Limb (tissue), 2 donors: ENCODE results near the gene PLEKHO2.

Experiments
- DNase-seq, 2 donors: peaks; one replicate each; pipeline ENCODE4 v3.0.0-alpha.2; 2016; ENCODE audit errors: extremely low spot score in 2 of 2

The PLEKHO2 gene

DNA sequence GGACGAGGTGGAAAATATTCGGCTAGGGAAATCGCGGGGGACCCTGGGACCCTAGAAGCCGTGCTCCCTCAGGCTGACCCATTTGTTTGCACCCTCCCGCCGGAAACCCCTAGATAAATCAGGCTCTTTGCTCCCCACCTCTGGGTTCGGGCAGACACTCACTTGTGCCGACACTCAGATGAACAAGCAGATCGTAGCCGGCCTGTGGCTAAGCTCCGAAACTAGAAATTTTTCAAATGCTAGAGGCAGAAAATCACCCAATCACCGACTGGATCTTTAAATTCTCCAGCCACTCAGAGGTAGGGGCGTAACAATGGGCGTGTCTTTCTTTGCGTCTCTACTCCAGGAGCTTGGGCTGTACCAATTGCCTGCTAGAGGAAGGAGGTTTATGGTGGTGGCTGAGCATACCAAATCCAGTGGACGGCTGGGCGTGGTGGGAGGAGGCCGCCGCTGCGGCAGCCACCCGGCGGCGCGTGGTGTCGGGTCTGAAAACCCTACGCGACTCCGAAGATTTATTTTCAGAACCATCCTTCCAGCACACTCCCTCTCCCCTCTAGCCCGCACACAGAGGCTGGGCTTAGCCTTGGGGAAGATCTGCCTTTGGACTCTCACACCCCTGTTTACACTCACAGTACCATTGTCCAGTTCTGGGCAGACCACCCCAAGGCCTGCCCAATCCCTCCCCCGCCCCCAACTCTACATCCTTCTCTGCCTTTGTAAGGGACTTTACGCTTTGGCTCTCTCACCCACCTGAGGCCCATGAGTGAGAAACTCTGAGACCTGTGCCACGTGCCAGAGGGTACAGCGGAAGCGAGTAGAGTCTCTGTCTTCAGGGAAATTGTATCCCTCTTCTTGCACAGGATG lies 16.1 kb upstream of the PLEKHO2 start, which contains the start of gene PIF1:
PIF1 (minus strand) TSS at position 217 of the 864 bp plus-strand sequence. CDS start 1,312 bp downstream, outside the sequence.
- DNase-seq = peak; percentile 90 to 99

DNA sequence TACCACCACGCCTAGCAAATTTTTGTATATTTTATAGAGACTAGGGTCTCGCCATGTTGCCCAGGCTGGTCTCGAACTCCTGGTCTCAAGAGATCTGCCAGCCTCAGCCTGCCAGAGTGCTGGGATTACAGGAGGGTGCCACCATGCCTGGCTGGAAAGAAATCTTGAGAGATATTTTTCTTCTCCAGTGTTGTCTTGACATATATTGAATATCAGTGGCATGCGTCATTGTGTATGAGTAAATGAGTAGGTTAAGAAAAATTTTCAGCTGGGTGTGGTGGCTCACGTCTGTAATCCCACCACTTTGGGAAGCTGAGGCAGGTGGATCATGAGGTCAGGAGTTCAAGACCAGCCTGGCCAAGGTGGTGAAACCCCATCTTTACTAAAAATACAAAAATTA lies 12.7 kb upstream of the PLEKHO2 start:
- DNase-seq = no peak

DNA sequence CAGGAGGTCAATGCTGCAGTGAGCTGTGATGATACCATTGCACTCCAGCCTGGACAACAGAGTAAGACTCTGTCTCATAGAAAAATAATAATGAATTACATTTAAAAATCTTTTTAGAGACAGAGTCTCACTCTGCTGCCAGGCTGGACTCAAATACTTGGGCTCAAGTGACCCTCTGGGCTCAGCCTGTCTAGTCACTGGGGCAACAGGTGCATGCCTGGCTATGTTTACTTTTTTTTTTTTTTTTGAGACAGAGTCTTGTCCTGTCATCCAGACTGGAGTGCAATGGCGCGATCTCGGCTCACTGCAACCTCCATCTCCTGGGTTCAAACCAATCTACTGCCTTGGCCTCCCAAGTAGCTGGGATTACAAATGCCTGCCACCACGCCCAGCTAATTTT lies 8.0 kb upstream of the PLEKHO2 start:
- DNase-seq = no peak

DNA sequence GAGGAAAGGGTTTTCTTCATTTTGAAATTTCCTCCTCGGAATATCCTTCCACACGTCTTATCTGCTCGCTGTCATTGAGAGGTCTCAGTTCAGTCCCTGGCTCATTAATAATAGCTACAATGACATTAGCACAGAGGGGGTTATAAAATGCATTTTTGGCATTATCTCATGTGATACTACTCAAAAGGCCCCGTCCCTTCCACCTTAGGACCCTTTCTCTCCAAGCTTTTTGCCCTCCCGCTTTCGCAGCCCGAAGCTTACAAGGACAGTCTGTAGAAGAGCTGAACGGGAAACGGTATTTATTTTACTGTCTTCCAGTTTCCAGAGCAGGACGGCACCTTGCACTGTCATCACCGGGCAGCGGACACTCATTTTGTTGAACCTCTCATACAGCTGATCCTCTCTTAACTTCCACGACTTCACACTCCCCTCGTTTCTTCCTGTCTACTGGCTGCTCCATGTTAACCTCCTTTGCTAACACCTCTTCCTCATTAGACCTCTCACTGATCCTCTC lies 5.6 kb upstream of the PLEKHO2 start:
- DNase-seq = no peak

DNA sequence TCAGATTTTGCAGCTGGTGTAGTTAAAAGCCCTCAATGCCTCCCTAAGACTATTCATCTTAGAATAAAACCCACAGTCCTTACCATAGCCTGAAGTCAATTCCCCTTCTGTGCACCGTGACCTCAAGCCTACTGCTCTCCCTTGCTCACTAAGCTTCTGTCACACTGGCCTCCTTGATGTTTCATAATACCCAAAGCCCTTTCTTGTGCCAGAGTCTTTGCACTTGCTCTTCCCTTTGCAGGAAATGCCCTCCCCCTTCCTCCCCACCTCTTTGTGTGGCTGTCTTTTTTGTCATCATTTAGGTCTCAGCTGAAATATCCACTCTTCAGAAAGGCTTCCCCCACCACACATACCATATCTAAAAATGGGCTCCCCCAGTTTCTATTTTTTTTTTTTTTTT lies 4.2 kb upstream of the PLEKHO2 start:
- no peak for DNase-seq

DNA sequence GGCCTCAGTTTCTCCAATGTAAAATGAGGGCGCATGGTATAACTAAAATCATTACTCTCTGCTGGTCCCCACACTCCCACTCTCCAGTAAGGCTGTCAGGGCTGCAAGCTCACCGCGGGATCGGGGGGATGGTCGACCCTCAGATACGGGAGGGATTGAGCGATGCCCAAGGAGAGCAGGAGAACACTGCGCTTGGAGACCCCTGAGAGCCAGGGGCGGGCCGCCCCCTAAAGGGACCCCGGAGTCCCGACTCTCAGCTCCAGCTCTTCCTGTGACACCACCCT lies 713 bp upstream of the PLEKHO2 start:
- no peak for DNase-seq

DNA sequence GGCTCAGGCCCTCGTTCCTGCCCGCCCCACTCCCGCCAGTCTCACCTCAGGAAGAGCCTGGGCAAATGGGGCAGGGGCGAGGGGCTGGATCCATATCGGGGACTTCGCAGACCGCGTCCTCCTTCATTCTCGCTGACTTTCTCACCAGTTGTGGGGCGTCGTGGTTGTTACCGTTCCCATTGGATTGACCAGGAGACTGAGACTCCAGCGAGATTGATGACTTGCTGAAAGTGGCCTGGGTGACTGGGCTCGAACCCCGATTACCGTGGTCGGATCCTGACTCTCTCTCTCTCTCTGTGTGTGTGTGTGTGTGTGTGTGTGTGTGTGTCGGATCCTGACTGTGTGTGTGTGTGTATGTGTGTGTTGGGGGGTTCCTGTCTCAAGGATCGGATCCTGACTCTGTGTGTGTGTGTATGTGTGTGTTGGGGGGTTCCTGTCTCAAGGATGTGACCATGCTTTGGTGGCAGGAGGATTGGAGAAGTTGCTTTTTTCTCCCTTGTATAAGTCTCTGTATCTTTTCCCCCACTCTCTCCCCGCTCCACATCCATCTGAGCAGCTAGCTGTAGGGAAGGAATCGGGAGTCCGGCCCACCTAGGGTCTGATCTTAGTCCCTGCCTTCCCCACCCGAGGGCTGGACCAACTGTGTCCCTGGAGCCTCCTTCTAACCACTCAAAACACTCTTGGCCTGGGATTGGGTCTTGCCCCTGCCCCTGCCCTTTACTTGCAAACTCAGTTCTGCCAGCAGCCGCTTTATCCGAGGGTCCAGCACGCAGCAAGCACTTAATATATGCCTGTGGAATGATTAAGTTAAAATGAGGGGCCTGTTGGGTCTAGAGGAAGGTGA lies 603 bp downstream of the PLEKHO2 start:
- DNase-seq = no peak

DNA sequence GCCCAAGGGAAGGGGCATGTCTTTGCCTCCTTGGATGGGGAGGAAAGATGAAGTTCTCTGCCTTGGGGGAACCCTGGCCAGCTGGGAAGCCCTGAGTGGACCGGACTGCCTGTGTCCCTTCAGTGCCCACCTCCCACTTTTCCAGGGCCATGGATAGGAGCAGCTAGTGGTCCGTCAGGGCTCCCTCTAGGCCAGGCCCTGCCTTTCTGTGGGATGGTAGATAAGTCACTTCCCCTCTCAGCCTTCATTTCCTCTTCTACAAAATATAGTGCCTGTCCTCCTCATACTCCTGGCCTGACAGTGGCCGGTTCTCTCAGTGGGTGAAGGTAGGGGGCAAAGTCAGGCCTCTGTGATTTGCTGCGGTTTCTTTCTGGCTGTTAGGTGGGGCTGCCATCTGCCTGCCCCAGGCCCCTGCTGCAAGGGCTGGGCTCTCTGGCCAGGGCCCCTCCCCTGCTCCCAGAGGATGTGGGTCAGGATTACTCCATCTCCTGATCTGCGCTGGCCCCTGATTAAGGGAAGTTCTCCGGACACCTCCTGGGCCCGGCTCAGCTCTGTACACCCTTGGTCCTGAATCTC lies 1.4 kb downstream of the PLEKHO2 start:
- no peak for DNase-seq

DNA sequence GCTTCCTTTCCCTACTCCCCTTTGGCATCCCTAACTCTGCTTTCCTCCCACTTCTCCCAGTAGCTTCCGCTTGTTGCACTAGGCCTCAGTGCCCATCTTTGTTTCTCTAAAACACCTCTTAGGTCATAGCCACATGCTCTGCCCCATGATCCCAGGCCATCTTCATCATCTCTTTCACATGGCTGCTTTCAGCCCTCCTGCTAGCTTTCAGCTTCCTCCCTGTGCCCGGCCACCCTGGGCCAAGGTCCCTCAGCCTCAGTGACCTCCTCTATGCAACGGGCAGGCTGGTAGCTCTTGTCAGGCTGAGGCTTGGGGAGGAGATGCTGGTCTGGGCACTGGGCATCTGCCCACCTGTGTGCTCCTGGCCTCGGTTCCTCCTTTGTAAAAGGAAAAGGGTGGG lies 2.3 kb downstream of the PLEKHO2 start:
- DNase-seq = no peak

DNA sequence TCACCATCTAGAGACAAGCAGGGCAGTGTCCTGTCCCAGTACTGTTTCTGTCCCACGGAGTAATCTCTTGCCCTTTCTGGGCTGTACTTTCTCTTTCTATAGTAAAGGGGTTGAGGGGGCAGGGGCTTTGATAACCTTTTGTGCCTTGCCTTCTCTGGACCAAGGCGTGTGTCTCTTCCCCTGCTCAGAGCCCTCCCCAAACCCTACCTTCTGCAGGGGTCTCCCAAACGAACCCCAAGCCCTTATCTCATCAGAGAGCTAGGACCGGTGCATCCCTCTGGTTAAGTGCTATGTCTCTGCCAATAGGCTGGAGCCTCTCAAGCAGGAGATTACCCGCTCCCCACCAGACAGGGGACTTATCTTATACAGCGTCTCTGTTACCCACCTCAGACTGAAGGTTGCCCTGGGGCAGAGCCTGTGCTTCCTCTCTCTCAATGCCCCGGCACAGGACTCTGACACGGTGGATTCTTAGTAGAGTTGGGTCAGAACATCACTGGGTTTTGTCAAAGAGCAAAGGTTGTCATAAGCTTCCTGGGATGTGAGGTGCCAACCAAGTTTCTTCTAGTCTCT lies 2.9 kb downstream of the PLEKHO2 start:
- no peak for DNase-seq

DNA sequence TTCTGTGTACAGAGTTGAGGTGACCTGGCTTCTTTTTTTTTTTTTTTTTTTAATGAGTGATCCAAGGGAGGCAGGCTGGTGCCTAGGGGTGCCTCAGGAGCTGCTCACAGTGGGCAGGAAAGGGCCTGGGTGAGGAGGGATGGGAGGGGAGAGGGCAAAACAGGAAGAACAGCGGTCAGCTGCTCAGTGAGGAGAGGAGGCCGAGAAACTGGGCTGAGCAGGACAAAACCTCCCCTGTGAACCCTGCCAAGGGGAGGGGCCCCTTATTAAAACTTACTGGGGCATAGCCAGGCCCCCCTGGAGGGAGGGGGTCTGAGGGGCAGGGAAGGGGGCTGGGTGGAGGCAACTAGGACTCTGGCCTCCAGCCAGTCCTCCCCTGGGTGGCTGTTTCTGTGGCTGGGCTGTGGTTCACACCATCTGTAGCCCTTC lies 3.5 kb downstream of the PLEKHO2 start:
- peak in 1 of 2 donors; percentile 62 for DNase-seq

DNA sequence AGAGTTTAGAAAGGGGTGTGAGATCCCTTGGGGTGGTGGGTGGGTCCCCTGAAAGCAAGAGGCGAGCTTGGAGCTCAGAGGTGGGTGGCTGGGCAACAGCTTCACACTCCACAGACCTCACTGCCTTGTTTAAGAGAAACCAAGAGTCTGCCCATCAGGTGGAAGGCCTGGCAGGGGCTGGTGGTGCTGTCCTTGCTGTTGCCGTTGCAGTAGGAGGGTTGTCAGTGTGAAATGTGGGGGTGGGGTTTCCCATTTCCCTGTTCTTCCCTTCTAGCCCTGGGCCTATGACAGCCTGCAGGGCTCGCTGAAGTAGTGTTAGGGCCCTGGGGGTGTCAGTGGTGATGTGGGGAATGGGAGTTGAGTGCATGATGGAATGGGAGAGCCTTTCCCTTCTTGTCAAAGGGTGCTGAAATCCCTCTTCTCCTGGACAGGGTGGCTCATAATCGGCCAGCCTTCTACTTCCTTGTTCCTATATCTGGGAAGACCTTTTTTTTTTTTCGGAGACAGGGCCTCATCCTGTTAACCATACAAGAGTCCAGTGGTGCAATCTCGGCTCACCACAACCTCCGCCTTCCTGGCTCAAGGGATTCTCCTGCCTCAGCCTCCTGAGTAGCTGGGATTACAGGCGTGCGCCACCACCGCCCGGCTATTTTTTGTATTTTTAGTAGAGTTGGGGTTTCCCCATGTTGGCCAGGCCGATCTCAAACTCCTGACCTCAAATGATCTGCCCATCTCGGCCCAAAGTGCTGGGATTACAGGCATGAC lies 4.3 kb downstream of the PLEKHO2 start:
- no peak for DNase-seq

DNA sequence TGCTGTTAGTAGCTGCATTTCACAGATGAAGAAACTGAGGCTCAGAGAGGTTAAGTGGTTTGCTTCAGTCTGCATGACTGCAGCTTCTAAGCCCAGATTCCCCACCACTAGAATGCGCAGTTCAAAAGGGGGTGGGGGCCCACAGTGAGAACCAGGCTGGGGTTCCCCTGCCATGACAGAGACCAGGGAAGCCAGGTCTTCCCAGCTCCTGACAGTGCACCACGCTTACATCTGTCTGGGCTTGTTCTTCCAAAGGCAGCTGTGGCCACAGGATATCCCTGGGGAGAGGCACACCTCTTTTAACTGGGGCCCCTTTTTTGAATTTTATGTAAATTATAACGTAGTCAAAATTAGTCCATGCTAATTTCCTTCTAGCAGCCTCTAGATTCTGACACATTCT lies 5.3 kb downstream of the PLEKHO2 start:
- DNase-seq = no peak

DNA sequence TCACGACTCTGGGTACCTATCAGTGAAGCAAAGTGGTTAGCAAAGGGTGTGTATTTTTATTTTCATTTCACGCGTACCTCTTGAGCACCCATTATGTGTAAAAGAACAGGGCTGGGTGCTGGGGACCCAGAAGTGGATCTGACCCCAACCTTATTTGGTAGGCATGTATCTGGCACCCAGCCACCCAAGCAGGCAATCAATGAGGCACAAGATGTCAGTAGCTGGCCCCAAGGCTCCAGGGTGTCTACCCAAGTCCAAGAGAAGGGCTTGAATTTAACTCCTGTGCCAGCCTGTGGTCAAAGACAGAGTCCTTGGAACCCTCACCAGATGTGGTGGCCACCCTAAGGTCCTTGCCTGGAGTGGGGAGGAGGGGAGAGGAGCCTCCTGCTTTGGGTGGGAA lies 5.7 kb downstream of the PLEKHO2 start:
- no peak for DNase-seq

DNA sequence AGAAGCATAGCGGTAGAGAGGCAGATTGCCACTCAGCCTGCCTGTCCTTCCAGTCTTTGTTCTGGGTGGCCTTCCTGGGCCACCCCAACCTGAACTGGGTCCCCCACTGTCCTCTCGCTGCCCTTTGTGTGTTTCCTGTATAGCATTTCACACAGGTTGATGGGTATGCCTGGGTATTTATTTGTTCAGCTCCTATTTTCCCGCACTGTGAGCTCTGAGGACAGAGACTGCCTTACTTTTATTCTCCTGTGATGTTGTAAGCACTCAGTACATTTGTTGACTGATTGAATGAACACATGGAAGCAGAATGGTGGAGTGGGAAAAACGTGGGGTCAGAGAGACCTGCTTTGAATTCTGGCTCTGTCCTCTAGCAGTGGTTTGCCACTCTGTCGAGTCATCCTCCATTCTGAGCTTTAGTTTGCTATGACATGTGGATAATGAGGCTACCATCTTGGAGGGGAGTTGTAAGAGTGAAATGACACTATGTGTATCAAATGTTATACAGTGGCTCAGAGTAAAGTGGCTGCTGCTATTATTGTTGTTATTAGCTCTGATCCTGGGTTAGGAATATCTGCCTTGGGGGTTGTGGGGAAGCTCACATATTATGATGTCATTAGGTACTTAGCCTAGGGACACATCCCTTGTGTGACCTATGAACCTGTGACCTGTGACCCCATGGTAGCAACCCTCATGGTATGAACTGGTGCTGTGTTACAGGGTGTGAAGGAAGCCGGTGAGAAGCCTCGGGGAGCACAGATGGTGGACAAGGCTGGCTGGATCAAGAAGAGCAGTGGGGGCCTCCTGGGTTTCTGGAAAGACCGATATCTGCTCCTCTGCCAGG lies 6.4 kb downstream of the PLEKHO2 start:
- DNase-seq = no peak

DNA sequence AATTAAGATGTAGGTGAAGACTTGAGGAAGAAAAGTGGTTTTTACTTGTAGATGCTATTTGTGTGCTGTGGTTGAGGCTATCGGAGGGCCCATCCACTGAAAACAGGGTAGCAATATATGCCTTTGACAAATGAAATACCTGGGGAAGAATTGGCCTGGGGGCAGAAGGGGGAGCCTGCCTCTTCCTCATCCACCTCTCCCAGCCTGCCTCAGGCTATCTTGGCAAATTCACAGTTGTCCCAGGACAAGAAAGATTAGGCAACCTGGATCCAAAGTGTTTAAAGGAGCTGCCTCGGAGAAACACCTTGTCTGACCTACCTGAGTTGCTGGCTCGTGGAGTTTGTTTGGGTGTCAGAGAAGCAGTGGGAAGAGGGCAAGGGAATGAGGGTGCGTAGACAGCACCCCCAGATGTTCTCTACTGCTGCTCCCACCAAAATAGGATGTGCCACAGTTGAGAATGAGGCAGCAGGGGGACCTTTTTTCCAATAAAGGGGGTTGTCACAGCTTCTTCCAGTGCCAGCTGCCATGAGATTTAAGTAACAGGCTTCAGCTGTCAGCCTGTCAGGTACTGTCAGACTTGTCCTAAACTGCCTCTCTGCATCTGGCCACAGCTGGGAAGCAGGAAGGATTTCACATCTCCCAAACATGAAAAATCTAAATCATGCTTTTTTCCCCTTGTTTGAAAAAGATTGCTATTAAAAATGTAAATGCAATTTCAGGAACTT lies 9.2 kb downstream of the PLEKHO2 start:
- DNase-seq = no peak

DNA sequence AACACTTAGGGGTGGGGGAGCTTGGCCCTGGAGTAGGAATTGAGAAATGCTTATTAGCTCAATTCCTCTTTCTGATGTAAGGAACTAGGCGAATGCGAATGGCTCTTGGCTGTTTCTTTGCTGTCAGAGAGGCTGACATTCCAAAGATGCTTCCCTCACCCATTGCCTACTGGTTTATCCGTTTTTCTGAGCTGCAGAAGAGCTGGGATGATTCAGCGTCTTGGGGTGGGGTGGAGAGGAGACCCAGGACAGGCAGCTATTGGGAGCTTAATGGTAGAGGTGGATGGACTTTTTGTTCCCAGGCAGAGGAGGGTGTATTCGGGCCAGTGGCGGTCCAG lies 9.8 kb downstream of the PLEKHO2 start:
- DNase-seq = no peak

DNA sequence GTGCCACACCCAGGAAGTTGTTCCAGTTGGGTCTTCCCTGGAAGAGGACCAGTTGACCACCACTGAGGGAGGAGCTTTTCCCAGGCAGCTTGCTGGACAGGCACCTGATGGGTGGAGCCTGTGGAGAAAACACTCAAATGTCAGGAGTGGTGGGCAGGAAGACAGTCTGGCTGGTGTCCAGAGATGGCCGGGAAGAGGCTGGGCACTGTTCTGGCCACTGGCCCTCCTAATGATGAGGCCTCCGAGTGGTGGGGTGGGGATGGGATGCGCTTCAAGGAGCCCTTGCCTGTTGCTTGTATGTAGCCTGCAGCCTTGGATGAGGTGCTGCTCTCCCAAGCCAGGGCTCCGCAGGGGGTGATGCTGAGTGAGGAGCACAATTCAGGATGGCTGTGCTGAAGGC lies 12.3 kb downstream of the PLEKHO2 start:
- DNase-seq = no peak

DNA sequence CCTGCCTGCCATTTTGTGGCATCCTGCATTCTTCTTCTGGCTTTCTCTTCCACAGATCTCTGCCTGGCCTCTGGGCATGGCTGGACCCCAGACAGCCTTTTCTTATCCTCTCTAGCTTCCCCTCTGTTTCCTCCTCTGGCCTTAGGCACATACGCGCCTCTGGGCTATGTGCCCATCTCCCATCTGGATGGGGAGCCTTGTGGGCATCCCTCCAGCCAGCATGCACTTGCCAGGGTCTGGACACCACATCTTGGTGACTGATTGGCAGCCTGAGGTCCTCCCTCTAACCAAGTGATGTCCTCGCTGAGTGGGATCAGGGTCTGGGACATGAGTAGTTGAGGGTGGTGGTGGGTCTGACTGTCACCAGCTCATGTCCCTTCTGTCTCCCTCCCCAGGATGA lies 12.8 kb downstream of the PLEKHO2 start:
- no peak for DNase-seq
